AG09319 (cell line): Measurements from ENCODE around the gene DISP3.

Experiments
- DNase-seq: peaks from one replicate; pipeline ENCODE4 v3.0.0-alpha.2; 2010; ENCODE audit warnings: low read depth; ENCODE audit errors: extremely low read depth
- TF ChIP-seq, protein P1 (sequence below): IDR thresholded peaks from 2 replicates; pipeline ENCODE4 v1.5.1; 2011; ENCODE audit warnings: low read depth, mild to moderate bottlenecking, inconsistent platforms, low read length, moderate library complexity

Gene DISP3

DNA sequence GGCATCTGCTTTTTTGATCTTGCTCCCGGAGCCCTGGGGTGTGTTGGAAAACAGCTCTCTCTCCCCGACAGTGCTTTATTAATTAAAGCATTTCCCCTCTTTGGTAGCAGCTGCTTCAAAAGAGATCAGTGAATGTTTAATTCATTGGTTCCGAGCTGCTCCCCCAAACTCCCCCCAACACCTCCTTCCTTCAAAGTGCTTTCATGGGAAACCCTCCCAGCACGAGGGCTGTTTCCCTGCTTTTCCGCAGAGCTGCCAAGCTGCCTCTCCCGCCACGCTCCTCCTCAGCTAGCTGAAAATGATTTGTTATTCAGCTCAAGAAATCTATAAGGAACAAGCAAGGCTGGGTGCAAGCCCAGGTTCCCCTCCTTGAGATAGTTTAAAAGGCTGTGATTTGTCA is 40.0 kb upstream of the DISP3 start:
- TF ChIP-seq, protein P1, sequence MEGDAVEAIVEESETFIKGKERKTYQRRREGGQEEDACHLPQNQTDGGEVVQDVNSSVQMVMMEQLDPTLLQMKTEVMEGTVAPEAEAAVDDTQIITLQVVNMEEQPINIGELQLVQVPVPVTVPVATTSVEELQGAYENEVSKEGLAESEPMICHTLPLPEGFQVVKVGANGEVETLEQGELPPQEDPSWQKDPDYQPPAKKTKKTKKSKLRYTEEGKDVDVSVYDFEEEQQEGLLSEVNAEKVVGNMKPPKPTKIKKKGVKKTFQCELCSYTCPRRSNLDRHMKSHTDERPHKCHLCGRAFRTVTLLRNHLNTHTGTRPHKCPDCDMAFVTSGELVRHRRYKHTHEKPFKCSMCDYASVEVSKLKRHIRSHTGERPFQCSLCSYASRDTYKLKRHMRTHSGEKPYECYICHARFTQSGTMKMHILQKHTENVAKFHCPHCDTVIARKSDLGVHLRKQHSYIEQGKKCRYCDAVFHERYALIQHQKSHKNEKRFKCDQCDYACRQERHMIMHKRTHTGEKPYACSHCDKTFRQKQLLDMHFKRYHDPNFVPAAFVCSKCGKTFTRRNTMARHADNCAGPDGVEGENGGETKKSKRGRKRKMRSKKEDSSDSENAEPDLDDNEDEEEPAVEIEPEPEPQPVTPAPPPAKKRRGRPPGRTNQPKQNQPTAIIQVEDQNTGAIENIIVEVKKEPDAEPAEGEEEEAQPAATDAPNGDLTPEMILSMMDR, result no peak
- no peak for DNase-seq

DNA sequence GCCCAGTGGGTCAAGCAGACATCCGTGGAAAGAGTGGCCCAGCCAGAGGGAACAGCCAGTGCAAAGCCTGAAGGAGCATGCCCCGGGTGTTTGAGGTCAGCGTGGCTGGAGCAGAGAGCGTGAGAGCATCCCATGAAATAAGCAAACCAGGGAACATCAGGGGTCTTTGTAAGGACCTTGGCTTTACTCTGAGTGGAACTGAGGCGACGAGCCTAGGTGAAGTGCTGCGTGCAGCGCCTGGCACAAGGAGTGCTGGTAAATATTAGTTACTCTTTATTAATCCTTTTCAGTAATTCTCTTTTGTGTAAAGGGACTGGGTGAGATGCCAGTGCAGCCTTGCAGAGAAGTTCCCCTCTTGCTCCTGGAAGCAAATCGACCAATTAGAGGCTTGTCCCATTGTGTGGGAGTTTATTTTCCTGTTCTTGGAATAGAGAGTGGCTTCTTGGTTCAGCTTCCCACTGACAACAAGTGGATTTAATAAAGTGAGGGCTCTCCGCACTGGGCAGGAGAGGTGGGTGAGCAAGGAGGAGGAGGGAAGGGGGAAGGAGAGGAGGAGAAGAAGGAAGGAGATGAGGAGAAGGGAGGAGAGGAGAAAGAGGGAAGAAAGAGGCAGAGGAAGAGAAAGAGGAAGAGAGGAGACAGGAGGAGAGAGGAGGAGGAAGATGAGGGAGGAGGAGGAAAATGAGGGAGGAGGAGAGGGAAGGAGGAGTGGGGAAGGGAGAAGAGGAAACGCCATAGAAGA is 37.6 kb upstream of the DISP3 start:
- TF ChIP-seq, protein P1, result no peak
- DNase-seq, result no peak

DNA sequence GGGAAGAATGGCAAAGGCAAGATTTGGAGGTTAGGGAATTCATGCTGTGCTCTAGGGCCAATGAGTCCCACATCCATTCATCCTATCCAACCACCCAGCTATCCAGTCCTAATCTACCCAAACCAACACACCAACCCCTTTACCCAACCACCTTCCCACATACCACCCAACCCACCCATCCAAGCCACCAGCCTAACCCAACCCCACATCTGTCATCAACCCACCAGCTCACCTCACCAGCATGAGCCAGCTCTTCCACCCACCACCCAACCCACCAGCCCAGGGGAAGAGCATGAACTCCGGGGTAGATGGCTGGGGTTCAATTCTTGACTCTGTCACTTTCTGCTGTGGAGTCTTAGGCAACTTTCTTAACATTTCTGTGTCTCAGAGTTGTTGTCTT is 35.9 kb upstream of the DISP3 start:
- TF ChIP-seq, protein P1, result no peak
- DNase-seq, result no peak

DNA sequence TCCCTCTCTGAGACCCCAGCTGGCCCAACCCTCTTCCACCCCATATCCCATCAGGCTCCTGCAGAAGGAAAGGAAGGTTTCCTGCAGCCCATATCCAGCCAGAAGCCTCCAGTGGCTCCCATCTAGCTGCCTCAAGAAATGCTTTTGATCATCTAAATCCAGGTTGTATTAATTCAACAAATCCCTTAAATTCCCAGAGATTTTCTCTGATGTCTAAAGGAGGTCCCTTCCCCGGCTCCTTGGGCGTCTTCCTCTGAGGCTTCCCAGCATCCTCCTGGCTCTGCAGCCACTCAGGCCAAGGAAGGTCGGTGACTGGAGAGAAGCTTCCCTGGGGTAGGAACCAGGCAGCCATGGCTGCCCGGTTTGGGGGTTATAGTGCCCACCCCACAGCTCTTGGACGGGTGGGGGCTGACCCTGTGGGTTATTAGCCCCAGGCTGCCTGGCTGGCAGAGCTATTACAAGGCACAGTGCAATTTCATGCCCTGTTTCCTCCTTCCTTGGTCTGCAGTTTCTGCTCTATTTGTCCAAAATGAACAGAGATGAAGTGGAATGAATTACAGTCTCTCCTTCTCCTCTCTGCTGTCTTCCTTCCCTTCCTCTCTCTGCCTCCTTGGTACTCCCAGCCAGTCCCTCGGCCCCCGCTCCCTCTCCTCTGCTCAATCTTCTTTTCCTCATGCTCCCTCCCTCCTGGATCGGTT is 34.8 kb upstream of the DISP3 start:
- DNase-seq, result no peak
- TF ChIP-seq, protein P1, result no peak

DNA sequence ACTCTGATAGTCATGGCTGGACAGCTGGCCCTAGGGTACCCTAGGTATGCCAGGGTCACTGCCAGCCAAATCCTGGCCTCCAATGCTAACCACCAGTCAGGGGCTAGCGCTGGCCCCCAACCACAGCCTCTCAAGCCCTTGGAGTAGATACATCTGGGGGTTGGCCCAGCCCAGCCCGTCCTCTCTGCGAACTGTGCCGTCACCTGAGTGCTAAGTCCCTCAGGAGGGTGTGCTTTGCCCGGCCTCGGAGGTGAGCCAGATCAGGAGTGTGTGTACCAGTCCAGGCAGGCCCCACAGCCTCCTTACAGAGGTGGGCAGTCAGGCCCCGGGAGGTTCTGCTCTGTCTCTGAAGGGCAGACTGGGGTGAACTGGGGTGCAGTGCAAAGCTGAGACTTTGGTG is 34.0 kb upstream of the DISP3 start:
- DNase-seq, result no peak
- TF ChIP-seq, protein P1, result no peak

DNA sequence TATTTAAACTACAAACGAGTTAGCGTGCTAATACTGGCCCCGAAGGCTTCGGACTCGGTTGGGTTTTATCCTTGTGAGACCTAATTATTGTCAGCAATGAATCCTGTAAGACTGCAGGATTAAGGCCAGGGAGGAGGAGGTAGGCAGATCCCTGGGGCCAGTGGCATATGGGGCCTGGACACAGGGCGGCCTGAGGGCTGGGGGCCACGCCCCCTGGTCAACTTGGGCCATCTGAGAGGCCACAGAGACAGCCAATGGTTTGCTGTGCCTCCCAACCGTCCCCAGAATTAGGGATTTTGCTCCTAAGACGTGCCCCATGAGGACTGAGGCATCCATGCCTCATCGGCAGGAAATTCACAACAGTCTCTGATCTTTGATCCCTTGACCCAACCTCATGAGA is 31.1 kb upstream of the DISP3 start:
- no peak for DNase-seq
- TF ChIP-seq, protein P1, result no peak

DNA sequence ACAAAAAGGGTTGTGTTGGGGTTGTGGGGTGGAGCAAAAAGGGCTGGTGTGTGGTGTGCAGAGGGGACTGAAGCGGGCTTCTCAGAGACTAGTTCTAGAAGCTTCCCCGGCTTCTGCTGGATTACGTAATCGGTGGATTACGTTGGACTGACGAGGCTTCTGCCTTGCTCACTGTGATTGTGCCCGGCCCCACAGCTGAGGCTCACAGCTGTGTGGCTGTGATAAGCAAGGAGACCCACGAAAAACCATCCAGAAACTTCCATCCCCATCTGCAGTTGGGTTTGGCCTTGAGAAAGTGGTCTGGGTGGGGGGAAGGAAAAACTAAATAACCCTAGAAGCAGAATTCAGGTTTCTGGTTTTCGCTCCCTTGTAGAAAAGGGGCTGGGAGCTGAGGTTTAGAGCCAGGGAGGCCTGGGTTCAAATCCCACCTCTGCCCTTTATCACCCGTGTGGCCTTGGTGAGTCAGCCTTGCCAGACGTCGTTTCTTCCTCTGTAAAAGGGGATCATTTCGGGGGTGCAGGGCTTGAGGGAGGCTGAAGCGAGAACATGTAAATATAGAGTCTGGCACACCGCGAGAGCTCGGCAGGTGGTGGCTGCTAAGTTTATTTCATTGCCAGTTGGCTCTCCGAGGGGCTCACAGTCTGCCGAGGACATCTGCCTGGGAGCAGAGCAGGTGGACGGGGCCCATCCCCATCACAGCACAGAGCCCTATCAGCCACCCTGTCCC is 30.4 kb upstream of the DISP3 start:
- TF ChIP-seq, protein P1, result no peak
- no peak for DNase-seq
